GM23248 (cell line): ENCODE data around the gene PANX3.

Experiments used
- EZH2 ChIP-seq: fragments of 200-600 bp; sonication (generic); IDR thresholded peaks from 2 replicates; pipeline ENCODE4 v1.6.1; 2018; ENCODE audit warnings: antibody characterized with exemption, mild to moderate bottlenecking; ENCODE audit not compliant: insufficient read depth, poor library complexity, severe bottlenecking
- EZH2phosphoT487 ChIP-seq: fragments of 200-600 bp; sonication (generic); IDR thresholded peaks from 2 replicates; pipeline ENCODE4 v1.6.1; 2018; ENCODE audit warnings: antibody characterized with exemption, moderate library complexity, mild to moderate bottlenecking, low read depth; ENCODE audit not compliant: insufficient read depth

DNA sequence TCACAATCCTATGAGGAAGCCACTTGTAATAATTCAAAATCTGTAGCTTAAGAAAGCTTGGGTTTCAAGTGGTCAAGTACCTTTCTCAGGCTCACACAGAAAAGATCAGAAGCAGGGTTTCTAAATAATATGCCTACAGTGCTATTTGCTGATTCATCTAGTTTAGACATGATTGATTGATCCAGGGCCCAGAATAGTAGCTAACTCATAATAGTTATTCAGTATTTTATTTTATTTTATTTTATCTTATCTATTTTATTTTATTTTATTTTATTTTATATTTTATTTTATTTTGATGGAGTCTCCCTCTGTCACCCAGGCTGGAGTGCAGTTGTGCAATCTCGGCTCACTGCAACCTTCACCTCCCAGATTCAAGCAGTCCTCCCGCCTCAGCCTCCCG is 15.9 kb upstream of the PANX3 start:
- no peak for TF ChIP-seq EZH2phosphoT487
- no peak for TF ChIP-seq EZH2
